ENCODE data around the gene SNW1. TPM values are rescaled to one million over a fixed set of nuclear protein-coding genes. Genes with fewer than 3 reads are reported as not detected.

Gene SNW1
- total and polyA plus RNA-seq, 2 of the 13 experiments (the other 11 are each of a cell fraction or from before 2014, with no cell fraction given): 23.2 to 65.8 TPM

GRCh38 chr14:77707724-77708408 lies 53.1 kb downstream of the SNW1 start, which contains the start of the genes ALKBH1 and SLIRP (continued):
- peak; percentile 67; the same call in 1 of the 2 replicates for TF ChIP-seq HMGXB3 (CRISPR knock-in tag; IDR thresholded peaks at IDR 0.05; ENCODE audit: borderline replicate concordance)
- TF ChIP-seq BORCS8-MEF2B (CRISPR knock-in tag; IDR thresholded peaks at IDR 0.05): peak; percentile 75
- TF ChIP-seq ZNF781 (CRISPR knock-in tag; IDR thresholded peaks at IDR 0.05; ENCODE audit: borderline replicate concordance, not compliant biosample characterization): peak; percentile 76
- peak; percentile 97 for TF ChIP-seq TAF1 (CRISPR knock-in tag; IDR thresholded peaks at IDR 0.05)
- peak; percentile 22; the same call in 1 of the 2 replicates for TF ChIP-seq GATAD2A (CRISPR knock-in tag; IDR thresholded peaks at IDR 0.05)
- peak; percentile 84 for TF ChIP-seq TGIF2 (CRISPR knock-in tag; IDR thresholded peaks at IDR 0.05)
- TF ChIP-seq HOXA5 (CRISPR knock-in tag; IDR thresholded peaks at IDR 0.05): peak; percentile 68; the same call in 1 of the 2 replicates
- TF ChIP-seq ZNF569 (CRISPR knock-in tag; IDR thresholded peaks at IDR 0.05; ENCODE audit: borderline replicate concordance): 0 out of 2 replicates have a peak, but pooled peaks have one; percentile 62
- 0 out of 2 replicates have a peak, but pooled peaks have one; percentile 69 for TF ChIP-seq ZNF414 (CRISPR knock-in tag; IDR thresholded peaks at IDR 0.05)
- peak; percentile 11; the same call in 1 of the 2 replicates for TF ChIP-seq ZNF362 (CRISPR knock-in tag; IDR thresholded peaks at IDR 0.05; ENCODE audit: borderline replicate concordance)
- no peak; the same call in 1 of the 2 replicates for TF ChIP-seq GLMP (CRISPR knock-in tag; IDR thresholded peaks at IDR 0.05; ENCODE audit: borderline replicate concordance)
- TF ChIP-seq MAFK (conservative IDR thresholded peaks at IDR 0.05 in 1 of 2, IDR thresholded peaks at IDR 0.05 in 1 of 2; ENCODE audit: low read length in 2 of 2): no peak
- TF ChIP-seq ZNF337 (CRISPR knock-in tag; IDR thresholded peaks at IDR 0.05; ENCODE audit: borderline replicate concordance, low read depth): no peak
- no peak for TF ChIP-seq TEAD2 (CRISPR knock-in tag; IDR thresholded peaks at IDR 0.05)
- peak; percentile 72; the same call in 1 of the 2 replicates for TF ChIP-seq NCOA1 (CRISPR knock-in tag; IDR thresholded peaks at IDR 0.05)
- TF ChIP-seq ZNF44 (CRISPR knock-in tag; IDR thresholded peaks at IDR 0.05): no peak
- 0 out of 2 replicates have a peak, but pooled peaks have one; percentile 55 for TF ChIP-seq THAP7 (CRISPR knock-in tag; IDR thresholded peaks at IDR 0.05)
- TF ChIP-seq TCF7 (IDR thresholded peaks at IDR 0.05; ENCODE audit: low read depth): no peak
- TF ChIP-seq MXD4 (CRISPR knock-in tag; IDR thresholded peaks at IDR 0.05): peak; percentile 46; the same call in 1 of the 2 replicates
- 0 out of 2 replicates have a peak, but pooled peaks have one; percentile 48 for TF ChIP-seq ZSCAN20 (CRISPR knock-in tag; IDR thresholded peaks at IDR 0.05; ENCODE audit: borderline replicate concordance)
- TF ChIP-seq RBFOX2 (IDR thresholded peaks at IDR 0.05; ENCODE audit: low read depth, low read length): peak; percentile 86
